B cell (primary cell): Measurements from ENCODE around the gene APCDD1L.

Experiments
- CTCF ChIP-seq: fragments of 200-600 bp; IDR thresholded peaks from one replicate; pipeline ENCODE4 v1.8.0; 2022; ENCODE audit warnings: antibody characterized with exemption, mild to moderate bottlenecking
- EZH2 ChIP-seq: IDR thresholded peaks from 2 replicates; pipeline ENCODE4 v1.6.1; 2012; ENCODE audit warnings: borderline replicate concordance, low read depth, mild to moderate bottlenecking, moderate library complexity, low read length; ENCODE audit not compliant: insufficient read depth, poor library complexity, severe bottlenecking

GRCh38 chr20:58446264-58446959 is 68.8 kb downstream of the APCDD1L start:
- TF ChIP-seq CTCF: no peak
- TF ChIP-seq EZH2: no peak
